Omental fat pad (tissue), 4 donors: ENCODE data around the gene ANKMY1. TPM values are rescaled to one million over a fixed set of nuclear protein-coding genes. Genes with fewer than 3 reads are reported as not detected.
A peak's percentile ranks its signal among the peaks of the same experiment; 100 is the strongest.

ENCODE experiments used
- ATAC-seq: fragments of 150-250 bp; one replicate; pipeline ENCODE4 v1.9.1; 2016; ENCODE audit warnings: mild to moderate bottlenecking, moderate library complexity; ENCODE audit not compliant: low FRiP score
- DNase-seq: peaks from one replicate; pipeline ENCODE4 v3.0.0-alpha.2; 2019; ENCODE audit warnings: low spot score
- total RNA-seq, 4 donors: library from RNA; depleted of rRNA; stranded (reverse); fragments of >200 nt; gene quantifications; one replicate each; pipeline ENCODE4 v1.1.0, GENCODE V29; 2016
- TF ChIP-seq, protein P1 (sequence below), 3 donors: fragments of 450-650 bp; IDR thresholded peaks; one replicate each; pipeline ENCODE4 v1.5.1; 2016 to 2017; ENCODE audit warnings: antibody characterized with exemption in 3 of 3, mild to moderate bottlenecking in 3 of 3, moderate library complexity in 2 of 3

Gene ANKMY1
- total RNA-seq, 4 donors from 2014 or later = 8.3 to 23.2 (median 16.7) TPM

DNA sequence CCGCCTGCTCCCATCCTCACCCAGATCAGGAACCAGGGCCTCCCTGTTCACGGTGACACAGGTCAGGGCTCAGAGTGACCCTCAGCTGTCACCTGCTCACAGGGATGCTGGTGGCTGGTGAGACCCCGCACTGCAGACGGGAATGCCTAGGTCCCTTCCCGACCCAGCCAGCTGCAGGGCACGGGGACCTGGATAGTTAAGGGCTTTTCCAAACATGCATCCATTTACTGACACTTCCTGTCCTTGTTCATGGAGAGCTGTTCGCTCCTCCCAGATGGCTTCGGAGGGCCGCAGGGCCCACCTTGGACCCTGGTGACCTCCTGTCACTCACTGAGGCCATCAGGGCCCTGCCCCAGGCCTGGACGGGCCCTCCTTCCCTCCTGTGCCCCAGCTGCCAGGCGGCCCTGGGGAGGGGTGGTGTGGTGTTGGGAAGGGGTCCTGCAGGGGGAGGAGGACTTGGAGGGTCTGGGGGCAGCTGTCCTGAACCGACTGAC lies 90.6 kb downstream of the ANKMY1 start:
- TF ChIP-seq, protein P1, sequence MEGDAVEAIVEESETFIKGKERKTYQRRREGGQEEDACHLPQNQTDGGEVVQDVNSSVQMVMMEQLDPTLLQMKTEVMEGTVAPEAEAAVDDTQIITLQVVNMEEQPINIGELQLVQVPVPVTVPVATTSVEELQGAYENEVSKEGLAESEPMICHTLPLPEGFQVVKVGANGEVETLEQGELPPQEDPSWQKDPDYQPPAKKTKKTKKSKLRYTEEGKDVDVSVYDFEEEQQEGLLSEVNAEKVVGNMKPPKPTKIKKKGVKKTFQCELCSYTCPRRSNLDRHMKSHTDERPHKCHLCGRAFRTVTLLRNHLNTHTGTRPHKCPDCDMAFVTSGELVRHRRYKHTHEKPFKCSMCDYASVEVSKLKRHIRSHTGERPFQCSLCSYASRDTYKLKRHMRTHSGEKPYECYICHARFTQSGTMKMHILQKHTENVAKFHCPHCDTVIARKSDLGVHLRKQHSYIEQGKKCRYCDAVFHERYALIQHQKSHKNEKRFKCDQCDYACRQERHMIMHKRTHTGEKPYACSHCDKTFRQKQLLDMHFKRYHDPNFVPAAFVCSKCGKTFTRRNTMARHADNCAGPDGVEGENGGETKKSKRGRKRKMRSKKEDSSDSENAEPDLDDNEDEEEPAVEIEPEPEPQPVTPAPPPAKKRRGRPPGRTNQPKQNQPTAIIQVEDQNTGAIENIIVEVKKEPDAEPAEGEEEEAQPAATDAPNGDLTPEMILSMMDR (IDR thresholded peaks at IDR 0.05) = no peak
- DNase-seq = peak; percentile 13
- no peak for ATAC-seq

DNA sequence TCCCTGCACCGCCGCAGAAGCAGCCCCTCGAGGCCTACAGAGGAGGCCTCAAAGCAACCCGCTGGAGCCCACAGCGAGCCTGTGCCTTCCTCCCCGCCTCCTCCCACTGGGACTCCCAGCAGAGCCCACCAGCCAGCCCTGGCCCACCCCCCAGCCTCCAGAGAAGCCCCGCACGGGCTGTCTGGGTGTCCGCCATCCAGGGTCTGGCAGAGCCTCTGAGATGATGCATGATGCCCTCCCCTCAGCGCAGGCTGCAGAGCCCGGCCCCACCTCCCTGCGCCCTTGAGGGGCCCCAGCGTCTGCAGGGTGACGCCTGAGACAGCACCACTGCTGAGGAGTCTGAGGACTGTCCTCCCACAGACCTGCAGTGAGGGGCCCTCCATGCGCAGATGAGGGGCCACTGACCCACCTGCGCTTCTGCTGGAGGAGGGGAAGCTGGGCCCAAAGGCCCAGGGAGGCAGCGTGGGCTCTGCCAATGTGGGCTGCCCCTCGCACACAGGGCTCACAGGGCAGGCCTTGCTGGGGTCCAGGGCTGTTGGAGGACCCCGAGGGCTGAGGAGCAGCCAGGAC lies 91.1 kb downstream of the ANKMY1 start:
- DNase-seq (peak; percentile 18), ATAC-seq (no peak)
- TF ChIP-seq, protein P1 (IDR thresholded peaks at IDR 0.05) = no peak

DNA sequence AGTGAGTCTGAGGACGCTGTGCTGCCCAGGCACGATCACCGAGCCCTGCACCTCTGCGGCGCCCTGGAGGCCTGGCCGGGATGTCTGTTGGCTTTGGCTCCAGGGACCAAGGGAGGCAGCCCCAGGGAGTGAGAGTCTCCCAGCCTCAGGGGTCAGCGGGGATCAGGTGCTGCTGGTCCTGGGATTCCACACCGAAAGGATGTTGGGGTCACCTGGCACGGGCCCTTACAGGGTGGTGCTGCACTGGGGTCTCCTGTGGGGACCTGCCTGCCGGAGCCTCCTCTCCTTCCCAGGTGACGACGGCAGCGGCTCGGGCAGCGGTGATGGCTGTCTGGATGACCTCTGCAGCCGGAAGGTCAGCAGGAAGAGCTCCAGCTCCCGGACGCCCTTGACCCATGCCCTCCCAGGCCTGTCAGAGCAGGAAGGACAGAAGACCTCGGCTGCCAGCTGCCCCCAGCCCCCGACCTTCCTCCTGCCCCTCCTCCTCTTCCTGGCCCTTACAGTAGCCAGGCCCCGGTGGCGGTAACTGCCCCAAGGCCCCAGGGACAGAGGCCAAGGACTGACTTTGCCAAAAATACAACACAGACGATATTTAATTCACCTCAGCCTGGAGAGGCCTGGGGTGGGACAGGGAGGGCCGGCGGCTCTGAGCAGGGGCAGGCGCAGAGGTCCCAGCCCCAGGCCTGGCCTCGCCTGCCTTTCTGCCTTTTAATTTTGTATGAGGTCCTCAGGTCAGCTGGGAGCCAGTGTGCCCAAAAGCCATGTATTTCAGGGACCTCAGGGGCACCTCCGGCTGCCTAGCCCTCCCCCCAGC lies 91.8 kb downstream of the ANKMY1 start:
- DNase-seq (peak; percentile 16), ATAC-seq (no peak)
- TF ChIP-seq, protein P1 (IDR thresholded peaks at IDR 0.05) = no peak

DNA sequence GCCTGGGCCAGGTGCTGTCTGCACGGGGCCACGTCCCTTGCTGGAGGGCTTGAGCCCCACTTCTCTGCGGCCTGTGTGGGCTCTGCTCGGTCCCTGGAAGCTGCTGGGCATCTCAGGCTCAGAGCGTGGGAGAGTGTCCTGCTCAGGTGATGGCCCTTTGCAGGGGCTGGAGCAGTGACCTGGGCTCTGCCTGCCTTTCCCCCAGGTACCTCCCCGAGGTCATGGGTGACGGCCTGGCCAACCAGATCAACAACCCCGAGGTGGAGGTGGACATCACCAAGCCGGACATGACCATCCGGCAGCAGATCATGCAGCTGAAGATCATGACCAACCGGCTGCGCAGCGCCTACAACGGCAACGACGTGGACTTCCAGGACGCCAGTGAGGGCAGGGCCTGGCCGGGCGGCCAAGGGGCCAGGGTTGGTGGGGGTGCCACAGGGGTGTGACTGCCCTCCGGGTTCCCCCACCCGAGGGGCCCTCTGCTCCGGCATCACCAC lies 92.5 kb downstream of the ANKMY1 start:
- ATAC-seq (no peak), DNase-seq (no peak)
- TF ChIP-seq, protein P1 (IDR thresholded peaks at IDR 0.05) = no peak

DNA sequence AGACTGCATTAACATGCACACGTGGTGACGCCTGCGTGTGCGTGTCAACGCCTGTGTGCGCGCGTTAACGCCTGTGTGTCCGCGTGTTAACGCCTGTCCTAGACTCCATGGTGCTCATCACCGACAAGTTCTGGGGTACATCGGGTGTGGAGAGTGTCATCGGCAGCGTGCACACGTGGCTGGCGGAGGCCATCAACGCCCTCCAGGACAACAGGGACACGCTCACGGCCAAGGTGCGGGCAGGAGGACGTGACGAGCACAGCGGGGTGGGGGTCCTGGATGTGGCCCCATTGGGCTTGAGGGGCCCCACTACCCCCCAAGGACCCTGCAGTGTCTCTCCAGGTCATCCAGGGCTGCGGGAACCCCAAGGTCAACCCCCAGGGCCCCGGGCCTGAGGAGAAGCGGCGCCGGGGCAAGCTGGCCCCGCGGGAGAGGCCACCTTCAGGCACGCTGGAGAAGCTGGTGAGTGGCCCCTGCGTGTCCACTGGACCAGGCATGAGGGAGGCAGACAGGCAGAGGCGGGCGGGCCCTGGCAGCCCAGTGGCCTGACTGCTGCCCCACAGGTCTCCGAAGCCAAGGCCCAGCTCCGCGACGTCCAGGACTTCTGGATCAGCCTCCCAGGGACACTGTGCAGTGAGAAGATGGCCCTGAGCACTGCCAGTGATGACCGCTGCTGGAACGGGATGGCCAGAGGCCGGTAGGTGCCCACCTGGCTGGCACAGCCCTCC lies 93.1 kb downstream of the ANKMY1 start:
- ATAC-seq = no peak
- peak; percentile 16 for DNase-seq
- TF ChIP-seq, protein P1 (IDR thresholded peaks at IDR 0.05) = no peak

DNA sequence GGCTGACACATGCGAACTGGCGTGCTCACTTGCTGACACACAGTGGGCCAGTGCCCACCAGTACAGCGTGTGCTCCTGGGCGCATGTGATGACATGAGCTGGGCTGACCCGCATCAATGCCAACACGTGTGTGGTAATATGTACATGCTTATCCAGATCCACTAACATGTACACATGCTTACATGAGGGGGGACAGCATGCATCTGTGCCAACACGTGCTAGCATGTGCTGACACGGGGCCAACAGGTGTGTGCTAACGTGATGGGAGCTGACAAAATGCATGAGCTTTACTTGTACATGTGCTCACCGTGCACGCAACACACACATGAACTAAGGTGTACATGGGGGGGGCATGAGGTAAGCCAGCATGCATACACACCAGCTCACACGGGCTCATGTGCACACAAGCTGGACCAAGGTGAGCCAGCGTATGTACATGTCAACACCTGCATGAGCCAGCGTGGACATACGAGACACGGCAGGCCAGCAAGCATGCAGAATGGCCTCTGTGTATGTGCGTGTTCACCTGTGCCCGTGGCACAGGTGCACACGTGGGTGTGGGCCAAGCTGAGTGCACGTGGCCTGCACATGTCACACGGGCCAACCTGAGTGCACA lies 93.8 kb downstream of the ANKMY1 start:
- ATAC-seq = no peak
- peak; percentile 22 for DNase-seq
- TF ChIP-seq, protein P1 (IDR thresholded peaks at IDR 0.05) = no peak
